Measurements from ENCODE around the gene LNX2. TPM values are rescaled to one million over a fixed set of nuclear protein-coding genes. Genes with fewer than 3 reads are reported as not detected.

Gene LNX2
- total and polyA plus RNA-seq, 11 donors: 3.6 to 18.7 (median 12.7) TPM

- 77 to 79% (median 78%) methylated on average over 7 of the region's 7 CpGs for WGBS, 4 donors
- DNase-seq: no peak
- Histone ChIP-seq H3K4me1 (peaks cover 0 to 37% (median 26%) of the 10 kb centered on the region in 12 donors), H3K27ac (no peak overlapping the region), H3K9me3 (no peaks in the 10 kb centered on the region), H3K36me3 (peaks cover 0 to 30% (median 5%) of the 10 kb centered on the region in 9 donors), H3K4me3 (peak overlapping the region in 4 of 12 donors; percentile 88 to 98 (median 94)), H3K27me3 (no peaks in the 10 kb centered on the region)
- TF ChIP-seq, protein P1, sequence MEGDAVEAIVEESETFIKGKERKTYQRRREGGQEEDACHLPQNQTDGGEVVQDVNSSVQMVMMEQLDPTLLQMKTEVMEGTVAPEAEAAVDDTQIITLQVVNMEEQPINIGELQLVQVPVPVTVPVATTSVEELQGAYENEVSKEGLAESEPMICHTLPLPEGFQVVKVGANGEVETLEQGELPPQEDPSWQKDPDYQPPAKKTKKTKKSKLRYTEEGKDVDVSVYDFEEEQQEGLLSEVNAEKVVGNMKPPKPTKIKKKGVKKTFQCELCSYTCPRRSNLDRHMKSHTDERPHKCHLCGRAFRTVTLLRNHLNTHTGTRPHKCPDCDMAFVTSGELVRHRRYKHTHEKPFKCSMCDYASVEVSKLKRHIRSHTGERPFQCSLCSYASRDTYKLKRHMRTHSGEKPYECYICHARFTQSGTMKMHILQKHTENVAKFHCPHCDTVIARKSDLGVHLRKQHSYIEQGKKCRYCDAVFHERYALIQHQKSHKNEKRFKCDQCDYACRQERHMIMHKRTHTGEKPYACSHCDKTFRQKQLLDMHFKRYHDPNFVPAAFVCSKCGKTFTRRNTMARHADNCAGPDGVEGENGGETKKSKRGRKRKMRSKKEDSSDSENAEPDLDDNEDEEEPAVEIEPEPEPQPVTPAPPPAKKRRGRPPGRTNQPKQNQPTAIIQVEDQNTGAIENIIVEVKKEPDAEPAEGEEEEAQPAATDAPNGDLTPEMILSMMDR (IDR thresholded peaks at IDR 0.05): no peak
- TF ChIP-seq POLR2A (IDR thresholded peaks at IDR 0.05): no peak
- intact Hi-C loops (cut with DNase I): loop anchor here in 4 of 10 donors (5.0 to 10.0 kb wide), 6 partner anchors 39 to 198 kb away; partner anchors contain the start of genes MTIF3 (in 3 of the 4) and GTF3A (in 2 of the 4)
- no peak for ATAC-seq
Observed at GRCh38 chr13:27622881-27623280, 2.6 kb upstream of the LNX2 start.

GRCh38 chr13:27622102-27622820 lies 1.9 kb upstream of the LNX2 start:
- intact Hi-C loops (cut with DNase I): loop anchor here in 4 of 10 donors (5.0 to 10.0 kb wide), 6 partner anchors 40 to 197 kb away; partner anchors contain the start of genes MTIF3 (in 3 of the 4) and GTF3A (in 2 of the 4)
- no peaks in the 10 kb centered on the region for H3K27me3 ChIP-seq
- WGBS, 4 donors: 9 to 10% (median 9%) methylated on average over 13 of the region's 13 CpGs
- no peaks in the 10 kb centered on the region for H3K9me3 ChIP-seq
- H3K36me3 ChIP-seq: peaks cover 0 to 30% (median 5%) of the 10 kb centered on the region in 9 donors
- peaks cover 0 to 44% (median 32%) of the 10 kb centered on the region in 12 donors for H3K4me1 ChIP-seq
- H3K27ac ChIP-seq: peak overlapping the region; percentile 72 to 98 (median 95)
- TF ChIP-seq, protein P1 (IDR thresholded peaks at IDR 0.05): no peak
- TF ChIP-seq POLR2A (IDR thresholded peaks at IDR 0.05): no peak
- no peak for DNase-seq
- H3K4me3 ChIP-seq: peak overlapping the region; percentile 66 to 98 (median 90)
- ATAC-seq: peak in 1 of 4 donors; percentile 0

DNA sequence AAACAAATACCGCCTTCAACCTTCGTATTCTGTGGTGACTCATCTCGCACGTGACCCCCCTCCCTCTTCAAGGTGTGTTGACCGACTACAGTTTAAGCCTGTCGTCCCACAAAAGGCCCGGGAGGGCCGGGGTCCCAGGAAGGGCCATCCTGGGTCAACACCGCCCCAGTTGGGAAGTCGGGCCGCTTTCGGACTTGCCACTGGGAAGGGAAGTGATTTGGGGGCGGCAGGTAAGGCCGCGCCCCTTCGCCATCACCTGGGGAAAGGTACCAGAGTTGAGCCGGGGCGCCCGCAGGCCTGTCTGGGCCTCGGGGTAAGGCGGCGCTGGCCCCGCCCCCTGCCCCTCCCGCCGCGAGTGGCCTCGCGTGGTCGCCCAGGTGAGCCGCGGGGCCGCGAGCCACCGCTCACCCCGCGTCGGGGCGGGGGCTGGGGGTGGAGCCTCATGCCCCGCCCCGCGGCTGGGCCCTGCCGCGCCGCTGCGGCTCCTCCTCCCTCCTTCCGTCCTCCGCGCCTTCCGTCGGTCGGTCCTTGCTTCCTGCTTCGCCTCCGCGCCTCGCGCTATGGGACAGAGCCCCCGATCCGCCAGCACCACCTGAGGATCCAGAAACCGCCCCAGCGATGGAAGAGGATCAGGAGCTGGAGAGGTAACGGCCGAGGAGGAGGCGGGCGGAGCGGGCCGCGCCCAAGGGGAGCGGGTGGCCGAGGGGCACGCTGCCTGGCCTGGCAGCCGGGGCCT lies 1.2 kb upstream of the LNX2 start, which contains the start of gene POLR1D:
POLR1D (plus strand) TSS at position 527 of the 736 bp plus-strand sequence; CDS start at position 619, 92 bp downstream.
- peak within 1 kb of the TSS; percentile 72 to 98 (median 95) for H3K27ac ChIP-seq
- peak in 1 of 2 donors; percentile 58 for TF ChIP-seq POLR2A (IDR thresholded peaks at IDR 0.05)
- TF ChIP-seq, protein P1 (IDR thresholded peaks at IDR 0.05): no peak
- peaks cover 0 to 48% (median 33%) of the 10 kb centered on the region in 12 donors for H3K4me1 ChIP-seq
- 0% methylated on average over 29 to 71 of the region's 71 CpGs for WGBS, 4 donors
- ATAC-seq (peak; percentile 59 to 84 (median 82)), DNase-seq (peak; percentile 79 to 90 (median 84))
- H3K36me3 ChIP-seq: peaks cover 0 to 30% (median 5%) of the 10 kb centered on the region in 9 donors
- no peaks in the 10 kb centered on the region for H3K9me3 ChIP-seq
- no peaks in the 10 kb centered on the region for H3K27me3 ChIP-seq
- H3K4me3 ChIP-seq: peak within 1 kb of the TSS; percentile 66 to 98 (median 90)
- intact Hi-C loops (cut with DNase I): loop anchor here in 5 of 10 donors (2.0 to 10.0 kb wide), 8 partner anchors 39 to 197 kb away; partner anchors contain the start of genes MTIF3 (in 4 of the 5) and GTF3A (in 2 of the 5)
